ENCODE results near the gene ACSL1.
"Not testable (repeated sequence)": the region's sequence is repeated elsewhere in the genome, so short reads cannot be mapped to it uniquely, and the experiment has no call there.

Gene ACSL1

GRCh38 chr4:184755278-184755677 is 70.5 kb downstream of the ACSL1 start:
- no peak for DNase-seq (ENCODE audit: low read depth, low spot score)

GRCh38 chr4:184752496-184753275 is 73.1 kb downstream of the ACSL1 start:
- DNase-seq (ENCODE audit: low read depth, low spot score): no peak

- DNase-seq (ENCODE audit: low read depth, low spot score): no peak
Observed at GRCh38 chr4:184751585-184751956, 74.2 kb downstream of the ACSL1 start.

- no peak for DNase-seq (ENCODE audit: low read depth, low spot score)
Observed at GRCh38 chr4:184750926-184751584, 74.7 kb downstream of the ACSL1 start.

GRCh38 chr4:184748251-184748652 is 77.5 kb downstream of the ACSL1 start:
- DNase-seq (ENCODE audit: low read depth, low spot score): no peak

GRCh38 chr4:184747034-184747830 is 78.5 kb downstream of the ACSL1 start:
- no peak for DNase-seq (ENCODE audit: low read depth, low spot score)

- peak; percentile 61 for DNase-seq (ENCODE audit: low read depth, low spot score)
Observed at GRCh38 chr4:184745831-184746795, 79.7 kb downstream of the ACSL1 start.

GRCh38 chr4:184744236-184744635 is 81.5 kb downstream of the ACSL1 start:
- no peak for DNase-seq (ENCODE audit: low read depth, low spot score)

- no peak for DNase-seq (ENCODE audit: low read depth, low spot score)
Observed at GRCh38 chr4:184743650-184744049, 82.1 kb downstream of the ACSL1 start.

- not testable (repeated sequence) for DNase-seq (ENCODE audit: low read depth, low spot score)
Observed at GRCh38 chr4:184741651-184742050, 84.1 kb downstream of the ACSL1 start.

GRCh38 chr4:184740980-184741391 is 84.8 kb downstream of the ACSL1 start:
- no peak for DNase-seq (ENCODE audit: low read depth, low spot score)

GRCh38 chr4:184739575-184739974 is 86.2 kb downstream of the ACSL1 start:
- DNase-seq (ENCODE audit: low read depth, low spot score): not testable (repeated sequence)

GRCh38 chr4:184734758-184735157 is 91.0 kb downstream of the ACSL1 start:
- DNase-seq (ENCODE audit: low read depth, low spot score): no peak

- DNase-seq (ENCODE audit: low read depth, low spot score): peak; percentile 97
Observed at GRCh38 chr4:184733654-184734524, 91.9 kb downstream of the ACSL1 start, which contains the start of gene CENPU. TSS of gene CENPU (minus strand) at chr4:184734096. CDS start at chr4:184734062, 34 bp downstream.

- no peak for DNase-seq (ENCODE audit: low read depth, low spot score)
Observed at GRCh38 chr4:184732126-184732525, 93.6 kb downstream of the ACSL1 start.

GRCh38 chr4:184731056-184731455 is 94.7 kb downstream of the ACSL1 start:
- DNase-seq (ENCODE audit: low read depth, low spot score): no peak

GRCh38 chr4:184729946-184730345 is 95.8 kb downstream of the ACSL1 start:
- no peak for DNase-seq (ENCODE audit: low read depth, low spot score)

- DNase-seq (ENCODE audit: low read depth, low spot score): no peak
Observed at GRCh38 chr4:184728858-184729257, 96.9 kb downstream of the ACSL1 start.

GRCh38 chr4:184727430-184727829 is 98.3 kb downstream of the ACSL1 start:
- DNase-seq (ENCODE audit: low read depth, low spot score): no peak

GRCh38 chr4:184722798-184723197 is 103.0 kb downstream of the ACSL1 start:
- DNase-seq (ENCODE audit: low read depth, low spot score): no peak

All from smooth muscle cell of the brain vasculature (primary cell).